Suprapubic skin (tissue), 4 donors: Measurements from ENCODE around the gene RASSF8. TPM values are rescaled to one million over a fixed set of nuclear protein-coding genes. Genes with fewer than 3 reads are reported as not detected.

ENCODE experiments used
- DNase-seq, 2 donors: peaks; one replicate each; pipeline ENCODE4 v3.0.0-alpha.2; 2019; ENCODE audit warnings: low spot score in 2 of 2
- H3K27ac ChIP-seq: fragments of 200-600 bp; sonication (generic); one replicate; pipeline ENCODE4 v1.5.1; 2019
- H3K27me3 ChIP-seq: fragments of 200-600 bp; sonication (generic); one replicate; pipeline ENCODE4 v1.5.1; 2019
- H3K36me3 ChIP-seq: fragments of 200-600 bp; sonication (generic); one replicate; pipeline ENCODE4 v1.5.1; 2019
- H3K4me1 ChIP-seq: fragments of 200-600 bp; sonication (generic); one replicate; pipeline ENCODE4 v1.5.1; 2019
- H3K4me3 ChIP-seq: fragments of 200-600 bp; sonication (generic); one replicate; pipeline ENCODE4 v1.5.1; 2019; ENCODE audit warnings: mild to moderate bottlenecking
- H3K9me3 ChIP-seq: fragments of 200-600 bp; sonication (generic); one replicate; pipeline ENCODE4 v1.5.1; 2019
- EP300 ChIP-seq: sonication (generic); formaldehyde crosslinking; IDR thresholded peaks from one replicate; pipeline ENCODE4 v1.6.1; 2017; ENCODE audit warnings: antibody characterized with exemption
- POLR2A ChIP-seq, 2 donors: fragments of 450-650 bp; IDR thresholded peaks; one replicate each; pipeline ENCODE4 v1.6.1; 2017; ENCODE audit warnings: antibody characterized with exemption in 2 of 2, mild to moderate bottlenecking in 2 of 2, moderate library complexity in 2 of 2
- POLR2AphosphoS5 ChIP-seq, 3 donors: sonication (generic); formaldehyde crosslinking; IDR thresholded peaks; one replicate each; pipeline ENCODE4 v1.6.1; 2017; ENCODE audit warnings: antibody characterized with exemption in 3 of 3
- WGBS: methylation state at CpG from one replicate; pipeline ENCODE4 v1.1.5; 2018; 5-methylcytosine and 5-hydroxymethylcytosine counted together
- total RNA-seq, 4 donors: library from RNA; depleted of rRNA; stranded (reverse); fragments of >200 nt; gene quantifications; one replicate each; pipeline ENCODE4 v1.1.0, GENCODE V29; 2016
- TF ChIP-seq, protein P1 (sequence below), 2 donors: fragments of 200-600 bp in 1 of 2; fragments of 450-650 bp in 1 of 2; sonication (generic) in 1 of 2; IDR thresholded peaks; one replicate each; pipeline ENCODE4 v1.5.1; 2016 to 2019; ENCODE audit warnings: antibody characterized with exemption in 2 of 2, mild to moderate bottlenecking in 1 of 2, moderate library complexity in 1 of 2

The RASSF8 gene
- total RNA-seq, 4 donors from 2014 or later: 5.4 to 14.2 (median 6.1) TPM

DNA sequence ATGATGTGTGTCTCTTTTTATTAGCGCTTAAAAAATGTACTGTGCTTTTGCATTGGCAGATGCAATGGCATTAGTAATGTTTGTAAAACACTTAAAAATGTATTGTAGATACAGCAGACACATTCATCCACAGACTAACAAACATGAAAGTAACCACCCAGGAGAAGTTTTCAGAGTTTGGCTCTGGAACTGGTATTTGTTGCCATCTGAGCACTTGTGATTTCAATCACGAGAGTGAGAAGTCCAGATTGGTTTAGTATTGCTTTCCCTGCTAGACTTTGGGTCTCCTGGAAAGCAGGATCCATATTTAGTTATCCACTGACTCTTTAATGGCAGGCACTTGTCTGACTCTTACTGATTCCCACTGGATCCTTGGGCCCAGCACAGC is 13.2 kb downstream of the RASSF8 start:
- Histone ChIP-seq H3K4me1 (peaks cover 21% of the 10 kb centered on the region), H3K36me3 (no peaks in the 10 kb centered on the region), H3K27ac (peak overlapping the region; percentile 59), H3K4me3 (no peak overlapping the region), H3K9me3 (no peaks in the 10 kb centered on the region), H3K27me3 (no peaks in the 10 kb centered on the region)
- 63% methylated on average over 2 of the region's 2 CpGs for WGBS
- DNase-seq: no peak
- TF ChIP-seq EP300: no peak
- no peak for TF ChIP-seq POLR2AphosphoS5 (IDR thresholded peaks at IDR 0.05)
- TF ChIP-seq, protein P1, sequence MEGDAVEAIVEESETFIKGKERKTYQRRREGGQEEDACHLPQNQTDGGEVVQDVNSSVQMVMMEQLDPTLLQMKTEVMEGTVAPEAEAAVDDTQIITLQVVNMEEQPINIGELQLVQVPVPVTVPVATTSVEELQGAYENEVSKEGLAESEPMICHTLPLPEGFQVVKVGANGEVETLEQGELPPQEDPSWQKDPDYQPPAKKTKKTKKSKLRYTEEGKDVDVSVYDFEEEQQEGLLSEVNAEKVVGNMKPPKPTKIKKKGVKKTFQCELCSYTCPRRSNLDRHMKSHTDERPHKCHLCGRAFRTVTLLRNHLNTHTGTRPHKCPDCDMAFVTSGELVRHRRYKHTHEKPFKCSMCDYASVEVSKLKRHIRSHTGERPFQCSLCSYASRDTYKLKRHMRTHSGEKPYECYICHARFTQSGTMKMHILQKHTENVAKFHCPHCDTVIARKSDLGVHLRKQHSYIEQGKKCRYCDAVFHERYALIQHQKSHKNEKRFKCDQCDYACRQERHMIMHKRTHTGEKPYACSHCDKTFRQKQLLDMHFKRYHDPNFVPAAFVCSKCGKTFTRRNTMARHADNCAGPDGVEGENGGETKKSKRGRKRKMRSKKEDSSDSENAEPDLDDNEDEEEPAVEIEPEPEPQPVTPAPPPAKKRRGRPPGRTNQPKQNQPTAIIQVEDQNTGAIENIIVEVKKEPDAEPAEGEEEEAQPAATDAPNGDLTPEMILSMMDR (IDR thresholded peaks at IDR 0.05): no peak
- TF ChIP-seq POLR2A (IDR thresholded peaks at IDR 0.05): no peak

DNA sequence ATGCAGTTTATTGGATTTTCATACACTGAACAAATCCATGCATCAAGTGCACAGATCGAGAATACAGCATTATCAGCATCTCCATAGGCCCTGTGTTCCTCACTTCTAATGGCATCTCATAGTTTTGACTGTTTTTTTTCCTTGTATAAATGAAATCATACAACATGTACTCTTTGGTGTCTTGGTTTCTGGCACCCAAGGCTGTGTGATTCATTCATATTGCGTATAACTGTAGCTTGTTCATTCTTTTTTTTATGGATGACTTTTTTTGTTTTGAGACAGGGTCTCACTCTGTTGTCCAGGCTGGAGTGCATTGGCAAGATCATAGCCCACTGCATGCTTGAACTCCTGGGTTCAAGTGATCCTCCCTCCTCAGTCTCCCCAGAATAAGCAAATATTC is 14.3 kb downstream of the RASSF8 start:
- Histone ChIP-seq H3K9me3 (no peaks in the 10 kb centered on the region), H3K4me1 (peaks cover 21% of the 10 kb centered on the region)
- 75% methylated on average over 2 of the region's 2 CpGs for WGBS

DNA sequence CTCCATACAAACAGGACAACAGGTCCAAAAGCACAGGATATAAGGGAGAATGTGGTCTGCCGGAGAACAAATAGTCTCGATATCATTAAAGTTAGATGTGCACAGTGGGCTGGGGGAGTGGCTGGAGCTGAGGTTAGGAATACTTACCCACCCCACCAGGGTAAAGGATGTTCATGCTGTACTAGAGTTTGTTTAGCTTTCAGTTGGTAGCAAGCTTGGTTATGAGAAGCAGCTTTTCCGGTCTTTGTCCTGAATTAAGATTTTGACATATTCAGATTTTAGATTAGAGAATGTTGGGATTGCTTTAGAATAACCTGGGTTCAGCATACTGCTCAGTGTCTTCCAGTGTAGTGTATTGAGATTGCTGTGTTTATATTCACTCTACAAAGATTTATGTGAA is 16.7 kb downstream of the RASSF8 start:
- no peak for DNase-seq
- no peak overlapping the region for H3K4me3 ChIP-seq
- H3K9me3 ChIP-seq: no peaks in the 10 kb centered on the region
- no peaks in the 10 kb centered on the region for H3K36me3 ChIP-seq
- TF ChIP-seq, protein P1 (IDR thresholded peaks at IDR 0.05): no peak
- TF ChIP-seq POLR2A (IDR thresholded peaks at IDR 0.05): no peak
- TF ChIP-seq POLR2AphosphoS5 (IDR thresholded peaks at IDR 0.05): no peak
- peaks cover 21% of the 10 kb centered on the region for H3K4me1 ChIP-seq
- H3K27me3 ChIP-seq: no peaks in the 10 kb centered on the region
- no peak overlapping the region for H3K27ac ChIP-seq
- 93% methylated on average over 3 of the region's 3 CpGs for WGBS

More for the DNA sequence above, 14.3 kb downstream of the RASSF8 start:
- H3K27ac ChIP-seq: no peak overlapping the region
- TF ChIP-seq POLR2A (IDR thresholded peaks at IDR 0.05): no peak
- no peak for TF ChIP-seq POLR2AphosphoS5 (IDR thresholded peaks at IDR 0.05)
- TF ChIP-seq, protein P1 (IDR thresholded peaks at IDR 0.05): no peak
- no peak for TF ChIP-seq EP300
- no peaks in the 10 kb centered on the region for H3K36me3 ChIP-seq
- no peak overlapping the region for H3K4me3 ChIP-seq
- no peak for DNase-seq
- H3K27me3 ChIP-seq: no peaks in the 10 kb centered on the region

DNA sequence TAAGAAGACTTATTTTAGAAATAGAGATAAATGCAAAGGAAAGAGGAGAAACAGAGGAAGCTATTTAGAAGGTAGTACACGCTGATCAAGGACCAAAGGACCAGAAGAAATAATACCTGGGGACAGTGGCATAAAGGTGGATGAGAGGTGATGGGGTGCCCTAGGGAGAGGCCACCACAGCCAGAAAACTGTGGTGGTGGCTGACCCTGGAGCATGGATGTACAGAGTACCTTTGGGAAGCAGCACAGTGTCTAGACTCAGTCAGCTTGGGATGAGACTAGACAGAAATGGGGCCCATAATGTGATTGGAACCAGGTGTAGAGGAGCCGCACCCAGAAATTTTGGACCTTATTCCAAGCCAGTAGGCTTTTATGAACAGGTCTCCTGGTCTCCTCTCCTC is 17.2 kb downstream of the RASSF8 start:
- Histone ChIP-seq H3K36me3 (no peaks in the 10 kb centered on the region), H3K27ac (no peak overlapping the region), H3K9me3 (no peaks in the 10 kb centered on the region), H3K4me1 (peaks cover 18% of the 10 kb centered on the region), H3K4me3 (no peak overlapping the region), H3K27me3 (no peaks in the 10 kb centered on the region)
- no peak for TF ChIP-seq POLR2A (IDR thresholded peaks at IDR 0.05)
- no peak for TF ChIP-seq POLR2AphosphoS5 (IDR thresholded peaks at IDR 0.05)
- TF ChIP-seq, protein P1 (IDR thresholded peaks at IDR 0.05): no peak
- TF ChIP-seq EP300: no peak
- DNase-seq: no peak
- 94% methylated on average over 2 of the region's 2 CpGs for WGBS

DNA sequence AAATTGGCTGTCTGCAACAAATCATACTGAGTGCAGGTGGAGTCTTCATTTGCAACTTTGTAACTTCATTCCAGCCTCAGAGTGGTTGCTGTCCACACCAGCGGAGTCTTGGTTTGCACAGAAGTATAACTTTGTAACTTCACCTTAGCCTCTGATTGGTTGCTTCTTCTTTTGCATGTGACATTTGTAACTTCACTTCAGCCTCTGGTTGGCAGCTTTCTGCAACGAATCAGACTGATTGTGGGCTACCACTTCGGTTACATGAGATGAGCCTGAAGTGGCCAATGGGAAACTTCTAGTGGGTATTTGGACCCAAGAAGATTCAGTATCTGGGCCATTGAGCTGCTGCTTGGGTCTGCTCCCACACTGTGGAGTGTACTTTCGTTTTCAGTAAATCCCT is 17.8 kb downstream of the RASSF8 start:
- Histone ChIP-seq H3K27ac (peak overlapping the region; percentile 27), H3K4me3 (peak overlapping the region; percentile 11), H3K36me3 (no peaks in the 10 kb centered on the region), H3K9me3 (no peaks in the 10 kb centered on the region), H3K4me1 (peaks cover 12% of the 10 kb centered on the region), H3K27me3 (no peaks in the 10 kb centered on the region)
- no peak for DNase-seq
- TF ChIP-seq, protein P1 (IDR thresholded peaks at IDR 0.05): no peak
- TF ChIP-seq EP300: no peak
- TF ChIP-seq POLR2A (IDR thresholded peaks at IDR 0.05): no peak
- no peak for TF ChIP-seq POLR2AphosphoS5 (IDR thresholded peaks at IDR 0.05)
- WGBS: 83% methylated on average over 4 of the region's 4 CpGs
